ENCODE measurements around the gene MTURN.

MTURN gene

DNA sequence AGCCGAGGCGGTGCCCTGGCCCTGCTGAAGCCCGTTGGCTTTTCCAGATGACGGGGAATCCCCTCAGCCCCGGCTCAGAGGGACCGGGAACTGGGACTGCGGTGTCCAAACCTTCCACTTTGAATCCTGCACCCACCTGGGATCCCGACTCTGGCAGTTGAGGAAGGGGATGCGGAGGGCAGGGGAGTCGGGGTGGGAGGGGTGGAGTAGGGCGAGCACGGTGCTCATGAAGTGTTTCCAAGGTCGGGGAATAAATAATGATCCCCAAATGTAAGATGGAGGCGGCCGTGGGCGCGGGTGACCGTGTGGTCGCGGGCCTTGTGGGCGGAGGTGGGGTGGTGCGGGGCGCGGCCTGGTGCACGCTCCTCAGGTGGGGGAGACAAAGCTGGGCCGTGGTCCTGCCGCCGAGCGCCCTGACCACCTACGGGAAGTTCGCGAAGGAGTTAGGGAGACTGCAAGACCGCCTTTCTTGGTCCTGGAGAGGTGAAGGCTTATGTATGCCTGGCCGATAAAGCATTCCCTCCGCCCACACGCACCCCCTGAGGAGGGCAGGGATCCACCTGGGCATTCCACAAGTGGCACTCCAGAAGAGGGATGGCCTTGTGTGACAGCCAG is 1.4 kb downstream of the MTURN start:
- DNase-seq, result no peak

- no peak for DNase-seq
Measured at GRCh38 chr7:30136743-30137485, 2.1 kb downstream of the MTURN start.

DNA sequence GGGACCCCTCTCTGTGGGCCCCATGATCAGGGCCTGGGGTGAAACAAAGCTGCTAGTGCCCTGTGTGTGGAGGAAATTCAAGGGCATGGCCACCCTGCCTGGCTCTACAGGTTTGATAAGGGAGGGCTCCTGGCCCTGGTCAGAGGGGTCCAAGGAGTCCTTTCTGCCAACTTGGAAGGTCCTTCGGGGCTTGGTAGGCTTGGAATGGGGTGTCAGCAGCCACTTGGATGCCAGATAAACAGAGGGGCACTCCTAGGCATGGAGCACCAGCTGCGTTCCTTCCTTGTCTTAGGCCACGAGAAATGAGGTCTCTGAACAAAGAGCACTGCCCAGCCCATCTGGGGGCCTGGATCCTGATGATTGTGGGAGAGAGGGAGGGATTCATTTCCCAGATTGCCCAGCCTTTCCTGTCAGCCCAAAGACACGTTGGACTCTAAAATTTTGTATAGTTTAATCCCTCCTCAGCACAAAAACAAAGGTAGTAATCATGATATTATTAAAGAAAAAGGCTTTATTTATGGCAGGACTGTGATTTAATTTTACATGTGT is 5.1 kb downstream of the MTURN start:
- no peak for DNase-seq

- DNase-seq, result no peak
Measured at GRCh38 chr7:30140456-30140855, 5.7 kb downstream of the MTURN start.

DNA sequence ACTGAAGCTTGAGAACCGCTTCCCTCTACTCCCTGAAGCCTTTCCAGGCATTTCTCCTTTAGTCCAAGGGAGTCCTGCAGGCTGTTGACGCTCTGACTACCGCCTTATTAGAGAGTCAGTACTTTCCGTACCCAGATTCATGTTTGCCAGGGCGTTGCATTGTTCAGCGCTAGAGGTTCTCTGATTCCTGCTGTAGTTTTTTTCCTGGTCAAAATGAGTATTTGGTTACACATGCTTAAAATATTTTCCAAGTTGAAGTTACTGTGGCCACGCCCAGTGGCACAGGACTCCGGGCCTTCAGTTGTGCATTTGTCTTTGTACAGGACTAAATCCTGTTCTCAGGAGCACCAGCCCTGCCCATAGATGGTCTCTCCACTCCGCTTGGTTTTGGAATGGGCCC is 7.9 kb downstream of the MTURN start:
- DNase-seq, result no peak

- no peak for DNase-seq
Measured at GRCh38 chr7:30143748-30144251, 9.0 kb downstream of the MTURN start.

DNA sequence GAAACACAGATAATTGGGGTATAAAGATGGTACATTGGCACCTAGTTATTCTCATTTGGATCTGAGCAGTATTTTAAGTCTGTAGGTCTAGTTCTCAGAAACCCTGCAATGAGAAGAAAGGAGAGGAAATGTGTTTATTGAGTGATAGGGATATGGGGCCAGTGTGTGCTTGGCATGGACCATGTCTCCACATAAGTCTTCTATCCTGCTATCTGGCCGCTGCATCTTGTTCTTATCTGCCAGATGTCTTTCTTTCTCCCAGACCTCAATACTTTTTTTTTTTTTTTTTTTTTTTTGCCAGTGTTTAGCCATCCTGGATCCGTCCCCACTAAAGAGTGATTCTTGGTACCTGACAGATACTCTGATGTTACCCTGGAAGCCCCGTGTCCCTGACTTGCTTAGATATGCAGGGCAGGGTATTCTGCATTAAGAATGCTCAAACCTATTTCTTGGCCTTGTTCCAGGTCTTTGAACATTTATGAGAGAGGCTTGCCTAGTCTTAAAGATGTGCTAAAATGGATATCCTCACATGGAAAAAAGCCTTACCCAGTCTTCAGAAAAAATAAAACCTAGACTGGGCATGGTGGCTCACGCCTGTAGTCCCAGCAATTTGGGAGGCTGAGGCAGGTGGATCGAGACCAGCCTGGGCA is 10.0 kb downstream of the MTURN start:
- DNase-seq, result no peak

- DNase-seq, result no peak
Measured at GRCh38 chr7:30145426-30145970, 10.7 kb downstream of the MTURN start.

DNA sequence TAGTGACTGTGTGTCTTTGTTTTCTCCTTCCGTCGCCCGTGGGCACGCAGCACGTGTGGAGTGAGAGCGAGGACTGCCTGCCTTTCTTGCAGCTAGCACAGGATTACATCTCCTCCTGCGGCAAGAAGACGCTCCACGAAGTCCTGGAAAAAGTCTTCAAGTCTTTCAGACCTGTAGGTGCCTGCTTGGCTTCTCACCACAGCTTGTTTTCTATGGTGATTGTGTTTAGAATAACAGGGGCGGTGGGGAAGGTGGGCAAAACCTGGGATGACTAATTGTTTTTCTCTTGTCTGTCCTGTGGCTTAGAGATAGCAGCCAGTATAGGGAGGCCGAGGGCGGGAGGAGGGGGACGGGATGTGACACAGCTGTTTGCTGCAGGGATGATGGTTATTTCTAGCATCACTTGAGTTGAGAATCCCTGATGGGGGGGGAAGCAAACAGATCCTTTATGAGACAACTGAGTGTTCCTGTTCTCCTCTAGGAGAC is 11.4 kb downstream of the MTURN start:
- DNase-seq, result no peak

GRCh38 chr7:30147223-30147622 is 12.4 kb downstream of the MTURN start:
- DNase-seq, result peak; percentile 14

- no peak for DNase-seq
Measured at GRCh38 chr7:30147785-30148184, 13.0 kb downstream of the MTURN start.

DNA sequence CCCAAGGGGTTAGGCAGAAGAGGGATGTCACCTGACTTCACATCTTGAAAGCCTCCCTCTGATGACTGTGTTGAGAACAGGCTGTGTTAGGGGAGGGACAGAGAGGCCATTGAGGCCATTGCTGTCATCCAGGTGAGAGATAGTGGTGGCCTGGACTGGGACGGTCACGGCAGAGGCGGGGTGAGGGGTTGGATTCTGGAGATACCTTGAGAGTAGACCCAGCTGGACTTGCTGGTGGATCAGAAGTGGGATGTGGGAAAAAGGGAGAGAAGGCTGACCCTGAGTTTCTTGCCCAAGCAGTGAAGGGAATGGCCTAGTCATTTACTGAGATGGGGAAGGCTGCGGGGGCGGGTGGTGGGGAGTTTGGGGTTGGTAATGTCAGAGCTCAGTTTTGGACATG is 13.6 kb downstream of the MTURN start:
- no peak for DNase-seq

- no peak for DNase-seq
Measured at GRCh38 chr7:30148951-30149459, 14.2 kb downstream of the MTURN start.

DNA sequence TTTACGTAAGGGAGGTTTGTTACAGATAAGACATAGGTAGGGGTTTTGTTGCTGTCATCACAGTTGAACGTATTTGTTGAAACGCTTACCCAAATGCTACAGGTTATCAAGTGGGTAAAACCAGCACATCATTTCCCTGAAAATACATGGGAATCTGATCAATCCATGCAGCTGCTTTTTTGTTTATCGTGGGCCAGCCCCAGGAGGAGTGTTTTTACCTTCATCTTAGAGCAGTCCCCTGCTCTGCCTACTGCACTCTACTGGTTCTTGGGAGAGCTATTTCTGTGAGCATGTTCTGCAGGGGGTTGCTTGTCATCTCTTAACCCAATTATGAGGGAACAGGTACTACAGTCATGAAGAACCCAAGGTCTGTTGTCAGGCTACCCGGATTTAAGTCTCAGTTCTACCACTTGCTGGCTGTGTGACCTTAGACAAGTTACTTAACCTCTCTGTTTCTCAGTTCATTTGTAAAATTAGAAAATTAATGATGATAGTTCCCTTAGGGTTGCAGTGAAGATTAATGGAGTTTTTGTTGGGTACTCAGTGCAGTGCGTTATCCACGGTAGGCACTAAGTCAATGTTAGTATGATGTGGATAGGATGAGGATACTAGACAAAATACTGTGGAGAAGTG is 15.0 kb downstream of the MTURN start:
- no peak for DNase-seq

GRCh38 chr7:30150711-30151110 is 15.9 kb downstream of the MTURN start:
- DNase-seq, result no peak

DNA sequence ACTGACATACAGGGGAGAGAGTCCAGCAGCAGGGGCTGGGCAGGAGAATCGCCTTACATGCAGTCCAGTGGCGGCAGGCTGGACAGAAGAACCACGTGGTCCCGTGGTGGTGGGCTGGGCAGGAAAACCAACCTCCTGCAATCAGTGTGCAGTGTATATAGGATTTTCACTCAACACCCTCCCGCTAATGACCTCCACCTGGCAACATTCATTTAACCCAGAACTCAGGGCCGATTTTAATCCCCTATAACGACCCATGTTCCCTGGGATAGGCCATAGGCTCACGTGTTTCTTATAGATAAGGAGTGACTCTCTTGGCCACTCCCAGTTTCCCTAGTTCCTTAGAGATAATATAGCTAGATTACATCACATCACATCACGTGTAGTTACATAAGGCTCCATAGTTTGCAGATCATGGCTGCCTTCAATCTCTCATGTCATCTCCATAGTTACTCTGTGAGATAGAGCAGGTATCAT is 19.4 kb downstream of the MTURN start:
- no peak for DNase-seq

GRCh38 chr7:30155481-30155880 is 20.7 kb downstream of the MTURN start:
- DNase-seq, result no peak

DNA sequence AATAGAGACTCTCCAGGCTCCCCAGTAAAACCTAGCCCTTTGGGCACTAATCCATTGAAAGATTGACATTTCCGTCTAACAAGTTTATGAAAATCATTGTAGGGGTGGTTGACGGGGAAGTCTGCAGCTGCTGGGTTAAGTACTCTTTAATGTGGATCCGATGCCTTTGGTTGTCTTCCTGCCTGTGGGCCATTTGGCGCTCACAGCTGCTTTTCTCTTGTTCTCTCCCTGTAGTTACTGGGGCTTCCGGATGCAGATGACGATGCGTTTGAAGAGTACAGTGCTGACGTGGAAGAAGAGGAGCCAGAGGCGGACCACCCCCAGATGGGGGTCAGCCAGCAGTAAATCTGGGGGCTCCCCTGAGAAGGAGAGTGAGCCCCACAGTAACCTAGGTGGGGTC is 22.4 kb downstream of the MTURN start:
- no peak for DNase-seq

DNA sequence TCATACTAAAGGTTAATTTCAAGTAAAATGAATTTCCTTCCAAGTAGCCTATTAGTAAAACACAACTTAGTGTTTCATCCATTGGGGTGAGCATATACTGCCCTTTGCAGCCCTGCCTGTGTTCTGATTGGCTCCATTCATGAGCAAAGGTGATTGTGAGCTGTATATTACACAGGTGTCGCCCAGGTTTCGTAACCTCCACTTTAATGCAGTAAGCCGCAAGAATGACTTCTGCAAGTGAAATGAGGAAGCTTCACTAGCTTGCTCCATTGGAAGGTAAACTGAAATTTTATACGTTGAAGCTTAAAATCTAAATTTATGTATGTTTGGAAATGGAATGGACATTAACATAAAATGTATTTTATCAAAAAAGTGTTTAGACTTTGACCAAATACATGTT is 24.4 kb downstream of the MTURN start:
- no peak for DNase-seq

GRCh38 chr7:30159698-30160143 is 24.9 kb downstream of the MTURN start:
- DNase-seq, result no peak

GRCh38 chr7:30160329-30160728 is 25.5 kb downstream of the MTURN start:
- DNase-seq, result no peak

DNA sequence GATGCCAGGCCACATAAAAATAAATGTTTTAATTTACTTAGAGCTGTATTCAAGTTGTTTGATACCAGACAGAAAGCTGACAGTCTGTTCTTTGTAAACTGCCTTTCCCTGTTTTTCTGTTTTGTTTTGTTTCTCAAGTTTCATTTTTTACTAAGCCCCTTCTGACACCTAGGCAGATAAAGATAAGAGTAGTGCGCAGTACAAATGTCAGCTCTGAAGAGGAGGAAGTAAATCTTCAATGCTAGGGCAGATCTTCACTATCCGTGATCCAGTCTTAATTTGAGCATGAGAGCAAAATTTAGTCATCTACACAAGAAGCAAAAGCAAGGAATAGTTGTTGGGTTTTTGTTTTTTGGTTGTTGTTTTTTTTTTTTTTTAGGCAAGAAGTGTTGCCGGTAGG is 27.3 kb downstream of the MTURN start:
- DNase-seq, result no peak

All from islet precursor cell (in vitro differentiated cells).